K562 (cell line): ENCODE results near the gene PBXIP1. TPM values are rescaled to one million over a fixed set of nuclear protein-coding genes. Genes with fewer than 3 reads are reported as not detected.

Experiments
- ATAC-seq: fragments of 200-7000 bp; cut with Tn5 transposase; 3 replicates; pipeline ENCODE4 v1.9.1; 2020; ENCODE audit warnings: moderate library complexity
- BruUV-seq: library from RNA; stranded (reverse); fragments of 400-500 nt; replicated peaks from 2 replicates; lab custom pipeline; 2021; lab: Mats Ljungman, UMichigan
- CTCF ChIA-PET: fragments of 300-600 bp; formaldehyde crosslinking; extraction: SDS; loops from one replicate; lab custom pipeline; 2021; ENCODE audit warnings: low intra/inter-chr PET ratio; lab: Yijun Ruan, JAX
- POLR2A ChIA-PET: fragments of 300-600, 350-650 bp; sonication (Branson Sonifier 250); formaldehyde crosslinking; extraction: SDS; loops from one replicate; lab custom pipeline; 2021; ENCODE audit warnings: antibody characterized with exemption, inconsistent platforms; lab: Yijun Ruan, JAX
- DNase-seq, 4 experiments: peaks; one replicate each; pipeline versions ENCODE4 v3.0.0 to v3.0.0-alpha.2; 2011 to 2018; ENCODE audit warnings: low spot score in 3 of 4, mixed read lengths in 3 of 4; ENCODE audit errors: extremely low read depth in 1 of 4
- FAIRE-seq: peaks from 2 replicates; lab custom pipeline; 2011; peaks lifted over from hg19 to GRCh38; lab: Jason Lieb, UNC
- H2AFZ ChIP-seq: 2 replicates; pipeline ENCODE4 v1.6.0; 2011; ENCODE audit warnings: low read depth, low read length, control low read depth, inconsistent platforms
- H3K27ac ChIP-seq: fragments of 200-600 bp; 3 replicates; pipeline ENCODE4 v1.8.0; 2011; ENCODE audit warnings: low read depth, mild to moderate bottlenecking, control low read depth, inconsistent platforms, low read length, moderate library complexity, mixed read lengths; ENCODE audit errors: extremely low read depth
- H3K27me3 ChIP-seq, 2 experiments: fragments of 300-600 bp in 1 of 2; 2 replicates in 1 of 2; 3 replicates in 1 of 2; pipeline versions ENCODE4 v1.6.0 to v1.8.0; 2011; ENCODE audit warnings: inconsistent platforms in 2 of 2, low read length in 2 of 2, mild to moderate bottlenecking in 1 of 2, mixed read lengths in 1 of 2, moderate library complexity in 1 of 2; ENCODE audit not compliant: control insufficient read depth in 2 of 2, insufficient read depth in 2 of 2
- H3K36me3 ChIP-seq: fragments of 300-600 bp; 3 replicates; pipeline ENCODE4 v1.8.0; 2011; ENCODE audit warnings: mild to moderate bottlenecking, low read length, inconsistent platforms; ENCODE audit not compliant: control insufficient read depth, insufficient read depth
- H3K4me1 ChIP-seq, 2 experiments: fragments of 200-600 bp in 1 of 2; replicated peaks in 1 of 2; 2 replicates in 1 of 2; 3 replicates in 1 of 2; pipeline versions ENCODE4 v1.5.1 to v1.8.0; 2011; ENCODE audit warnings: inconsistent platforms in 2 of 2, low read length in 2 of 2, mild to moderate bottlenecking in 1 of 2, mixed read lengths in 1 of 2, moderate library complexity in 1 of 2; ENCODE audit not compliant: control insufficient read depth in 2 of 2, insufficient read depth in 2 of 2
- H3K4me2 ChIP-seq: 2 replicates; pipeline ENCODE4 v1.6.1; 2011; ENCODE audit warnings: low read length, control low read depth, inconsistent platforms, mixed read lengths; ENCODE audit not compliant: insufficient read depth
- H3K4me3 ChIP-seq: fragments of 200-600 bp; sonication (generic), shearing (Covaris generic); 2 replicates; pipeline ENCODE4 v1.5.1; 2016; ENCODE audit warnings: control low read depth, inconsistent platforms
- H3K79me2 ChIP-seq: fragments of 200-600 bp; 3 replicates; pipeline ENCODE4 v1.8.0; 2011; ENCODE audit warnings: low read length, inconsistent platforms; ENCODE audit not compliant: control insufficient read depth, insufficient read depth
- H3K9ac ChIP-seq, 2 experiments: 2 replicates each; pipeline versions ENCODE4 v1.6.0 to v1.6.1; 2011; ENCODE audit warnings: low read depth in 2 of 2, low read length in 2 of 2, control low read depth in 1 of 2, inconsistent platforms in 1 of 2, mild to moderate bottlenecking in 1 of 2, mixed read lengths in 1 of 2; ENCODE audit not compliant: insufficient read depth in 1 of 2
- H3K9me1 ChIP-seq: one replicate; pipeline ENCODE4 v1.6.0; 2011; ENCODE audit warnings: inconsistent platforms, mild to moderate bottlenecking, low read length, moderate library complexity; ENCODE audit not compliant: control insufficient read depth, insufficient read depth
- H3K9me3 ChIP-seq: replicated peaks from 2 replicates; pipeline ENCODE4 v1.5.1; 2011; ENCODE audit warnings: low read depth, low read length, inconsistent platforms; ENCODE audit not compliant: control insufficient read depth, insufficient read depth
- H4K20me1 ChIP-seq: replicated peaks from 2 replicates; pipeline ENCODE4 v1.6.1; 2011; ENCODE audit warnings: low read length, inconsistent platforms, mixed read lengths; ENCODE audit not compliant: control insufficient read depth, insufficient read depth
- BCLAF1 ChIP-seq, 2 experiments: fragments of 450-650 bp in 1 of 2; IDR thresholded peaks; 2 replicates each; pipeline ENCODE4 v1.6.1; 2011 to 2017; ENCODE audit warnings: low read depth in 2 of 2, antibody characterized with exemption in 1 of 2, borderline replicate concordance in 1 of 2, low read length in 1 of 2, mild to moderate bottlenecking in 1 of 2, mixed read lengths in 1 of 2; ENCODE audit not compliant: control insufficient read depth in 1 of 2
- ELF1 ChIP-seq: fragments of 200-800 bp; sonication (Bioruptor generic); IDR thresholded peaks from 2 replicates; pipeline ENCODE4 v1.6.1; 2016; ENCODE audit warnings: missing genetic modification characterization, missing compliant biosample characterization
- KDM4B ChIP-seq, 2 experiments: fragments of 450-650 bp in 1 of 2; sonication (generic) in 1 of 2; IDR thresholded peaks; 2 replicates each; pipeline ENCODE4 v1.6.1; 2016 to 2017; ENCODE audit warnings: borderline replicate concordance in 2 of 2, antibody characterized with exemption in 1 of 2, low read depth in 1 of 2, mild to moderate bottlenecking in 1 of 2
- MAZ ChIP-seq, 2 experiments: fragments of 450-650 bp in 1 of 2; sonication (generic) in 1 of 2; formaldehyde crosslinking; IDR thresholded peaks in 1 of 2; conservative IDR thresholded peaks in 1 of 2; 2 replicates each; pipeline versions ENCODE4 v1.4.0 to v1.5.0; 2020; ENCODE audit warnings: mild to moderate bottlenecking in 1 of 2, missing genetic modification reagents in 1 of 2
- MTA2 ChIP-seq: fragments of 450-650 bp; IDR thresholded peaks from 2 replicates; pipeline ENCODE4 v1.6.1; 2016; ENCODE audit warnings: low read depth
- NEUROD1 ChIP-seq: fragments of 150-350 bp; IDR thresholded peaks from 2 replicates; pipeline ENCODE4 v1.6.1; 2014; ENCODE audit warnings: borderline replicate concordance, low read length, low read depth; ENCODE audit not compliant: partially characterized antibody
- NR2C2 ChIP-seq, 2 experiments: fragments of 200-800 bp in 1 of 2; sonication (Bioruptor generic) in 1 of 2; sonication (generic) in 1 of 2; formaldehyde crosslinking in 1 of 2; IDR thresholded peaks; 2 replicates each; pipeline versions ENCODE4 v1.6.1 to v1.8.0; 2016 to 2022; ENCODE audit warnings: mild to moderate bottlenecking in 1 of 2, missing compliant biosample characterization in 1 of 2, missing genetic modification characterization in 1 of 2, missing genetic modification reagents in 1 of 2
- PHB ChIP-seq: fragments of 250-450 bp; sonication (Bioruptor Pico); IDR thresholded peaks from 2 replicates; pipeline ENCODE4 v1.5.0; 2021
- PRDM10 ChIP-seq: fragments of 450-650 bp; IDR thresholded peaks from 2 replicates; pipeline ENCODE4 v1.6.1; 2018; ENCODE audit not compliant: partially characterized antibody
- RFX7 ChIP-seq: fragments of 250-450 bp; sonication (Bioruptor Pico); IDR thresholded peaks from 2 replicates; pipeline ENCODE4 v1.5.1; 2021; ENCODE audit warnings: mild to moderate bottlenecking
- TFAM ChIP-seq: fragments of 250-450 bp; sonication (Bioruptor Pico); conservative IDR thresholded peaks from 2 replicates; pipeline ENCODE4 v1.5.0; 2021; ENCODE audit warnings: mild to moderate bottlenecking, moderate library complexity
- ZNF41 ChIP-seq: fragments of 250-450 bp; sonication (Bioruptor Pico); conservative IDR thresholded peaks from 2 replicates; pipeline ENCODE4 v1.4.0; 2020; ENCODE audit warnings: mild to moderate bottlenecking
- WGBS: fragments of 100-300 bp; shearing (Covaris generic); methylation state at CpG from one replicate; pipeline ENCODE4 v1.1.6; 2016; ENCODE audit warnings: low coverage, mixed read lengths; ENCODE audit not compliant: insufficient coverage; ENCODE audit errors: missing lambda C conversion rate; 5-methylcytosine and 5-hydroxymethylcytosine counted together
- in situ Hi-C: fragments of 300-500 bp; cut with MboI; formaldehyde crosslinking; loops from 4 replicates; pipeline ENCODE4 v1.15.0; 2018; ENCODE audit warnings: inconsistent platforms, mixed read lengths
- intact Hi-C: fragments of 100-400 bp; cut with micrococcal nuclease; formaldehyde crosslinking; loops from 2 replicates; pipeline ENCODE4 v1.14.2; 2022
- polyA plus RNA-seq, 8 experiments: library from polyadenylated mRNA; depleted of rRNA in 4 of 8; stranded (reverse) in 5 of 8; unstranded in 3 of 8; fragments of >200 nt; fragmentation: Nextera tagmentation in 2 of 8; fragmentation: Illumina TruSeq in 1 of 8; extraction: Ambion mirVana in 2 of 8; extraction: Trizol in 1 of 8; gene quantifications; 2 replicates each; pipeline versions ENCODE4 v1.2.1 to v1.2.3, GENCODE V29; 2011 to 2014; ENCODE audit warnings: inconsistent platforms in 1 of 8, missing spikeins in 1 of 8
- total RNA-seq, 7 experiments: library from RNA; depleted of rRNA in 6 of 7; stranded (reverse); fragments of >200 nt in 6 of 7; fragmentation: Illumina TruSeq in 2 of 7; extraction: Trizol in 2 of 7; gene quantifications; 2 replicates each; pipeline versions ENCODE4 v1.2.1 to v1.2.3, GENCODE V29; 2011 to 2021; ENCODE audit warnings: low replicate concordance in 1 of 7

Gene PBXIP1
- total and polyA plus RNA-seq, 9 of the 15 experiments (the other 6 are each of a cell fraction or from before 2014, with no cell fraction given): 0.13 to 8.3 (median 5.8) TPM

- peak overlapping the region; percentile 1; the same call in 1 of the 2 replicates for H2AFZ ChIP-seq
- no peak for FAIRE-seq
- H3K9ac ChIP-seq: peak overlapping the region; percentile 99
- peaks cover 70% of the 10 kb centered on the region for H3K79me2 ChIP-seq
- peak overlapping the region; percentile 97 for H3K4me3 ChIP-seq
- ATAC-seq: peak; percentile 36
- H3K9me1 ChIP-seq: no peaks in the 10 kb centered on the region
- BruUV-seq: no TSS peak
- H3K36me3 ChIP-seq: peaks cover 37% of the 10 kb centered on the region; the same call in 2 of the 3 replicates
- ChIA-PET POLR2A (interaction anchor here (0.8 to 1.5 kb wide), 7 partner anchors 9 to 137 kb away, joined by 3 to 8 read pairs (median 3); no protein-coding TSS in a partner anchor), CTCF (interaction anchor here (0.6 to 0.9 kb wide), 2 partner anchors 47 to 76 kb away, joined by 3 read pairs; no protein-coding TSS in a partner anchor)
- intact Hi-C loops (loop anchor here (5.0 kb wide), 3 partner anchors 43 to 447 kb away; partner anchors contain the start of genes EFNA3 and UBE2Q1), in situ Hi-C loops (no loop called here)
- no peaks in the 10 kb centered on the region for H3K27me3 ChIP-seq
- peak; percentile 59 to 90 (median 68) for DNase-seq
- peak overlapping the region; percentile 99 for H3K4me2 ChIP-seq
- peaks cover 53 to 78% of the 10 kb centered on the region in 2 experiments for H3K4me1 ChIP-seq
- H4K20me1 ChIP-seq: peaks cover 3% of the 10 kb centered on the region; the same call in 1 of the 2 replicates
- 0% methylated on average over 11 of the region's 34 CpGs for WGBS
- no peaks in the 10 kb centered on the region for H3K9me3 ChIP-seq
- H3K27ac ChIP-seq: peak overlapping the region; percentile 99
- TF ChIP-seq MAZ (CRISPR knock-in tag; conservative IDR thresholded peaks at IDR 0.05 in 1 of 2, IDR thresholded peaks at IDR 0.05 in 1 of 2) (peak in 1 of 2 experiments; percentile 28; a peak in 2 of 4 replicates), KDM4B (IDR thresholded peaks at IDR 0.05; ENCODE audit: borderline replicate concordance in 2 of 2, low read depth in 1 of 2) (peak in 1 of 2 experiments; percentile 76; a peak in 1 of 4 replicates), MTA2 (no peak), TFAM (CRISPR knock-in tag) (no peak), RFX7 (CRISPR knock-in tag) (0 out of 2 replicates have a peak, but pooled peaks have one; percentile 48), PRDM10 (peak; percentile 55), BCLAF1 (IDR thresholded peaks at IDR 0.05; ENCODE audit: borderline replicate concordance in 1 of 2, control insufficient read depth in 1 of 2, low read depth in 2 of 2, low read length in 1 of 2) (no peak), NR2C2 (CRISPR knock-in tag; IDR thresholded peaks at IDR 0.05) (no peak), NR2C2 (tag; IDR thresholded peaks at IDR 0.05) (peak; percentile 37; the same call in 1 of the 2 replicates), PHB (no peak), NEUROD1 (peak; percentile 39), ZNF41 (no peak), ELF1 (peak; percentile 66)
Observed at GRCh38 chr1:155003766-155004351, 48.0 kb upstream of the PBXIP1 start.
